Duodenal mucosa (tissue), 2 donors: ENCODE results near the gene MVK.

Experiments
- H3K27ac ChIP-seq: one replicate; pipeline ENCODE4 v1.7.0; 2013; ENCODE audit warnings: low read depth, low read length
- H3K27me3 ChIP-seq, 2 donors: one replicate each; pipeline ENCODE4 v1.7.0; 2013; ENCODE audit warnings: low read length in 2 of 2, control low read depth in 1 of 2; ENCODE audit not compliant: insufficient read depth in 2 of 2, control insufficient read depth in 1 of 2
- H3K36me3 ChIP-seq, 2 donors: one replicate each; pipeline ENCODE4 v1.7.0; 2013; ENCODE audit warnings: low read length in 2 of 2, control low read depth in 1 of 2; ENCODE audit not compliant: insufficient read depth in 2 of 2, control insufficient read depth in 1 of 2
- H3K4me1 ChIP-seq, 2 donors: one replicate each; pipeline ENCODE4 v1.7.0; 2013; ENCODE audit warnings: low read length in 2 of 2, control low read depth in 1 of 2; ENCODE audit not compliant: insufficient read depth in 2 of 2, control insufficient read depth in 1 of 2
- H3K4me3 ChIP-seq, 2 donors: one replicate each; pipeline ENCODE4 v1.7.0; 2013; ENCODE audit warnings: low read length in 2 of 2, low read depth in 1 of 2
- H3K9ac ChIP-seq, 2 donors: one replicate each; pipeline ENCODE4 v1.7.0; 2013; ENCODE audit warnings: low read length in 2 of 2, low read depth in 1 of 2
- H3K9me3 ChIP-seq, 2 donors: one replicate each; pipeline ENCODE4 v1.7.0; 2013; ENCODE audit warnings: low read length in 2 of 2, control low read depth in 1 of 2; ENCODE audit not compliant: control insufficient read depth in 1 of 2

Gene MVK

DNA sequence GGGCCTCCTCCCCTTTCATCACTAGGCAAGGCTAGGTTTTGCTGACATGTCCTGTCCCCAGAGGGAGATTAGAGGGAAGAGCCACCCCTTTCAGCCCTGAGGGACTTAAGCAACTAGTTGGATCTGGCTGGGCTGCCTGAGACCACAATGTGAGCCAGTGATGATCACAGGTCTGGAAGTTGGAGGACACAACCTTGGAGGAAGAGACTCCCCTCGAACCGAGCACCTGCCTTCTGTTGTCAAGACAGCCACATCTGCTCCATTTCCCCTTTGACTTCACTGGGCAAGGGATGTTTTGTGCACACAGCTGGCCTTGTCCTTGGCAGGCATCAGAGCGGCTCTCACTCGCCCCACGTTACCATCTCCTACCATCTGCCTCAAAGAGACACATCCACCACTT lies 31.4 kb downstream of the MVK start:
- Histone ChIP-seq H3K27me3 (peaks cover 0 to 6% of the 10 kb centered on the region in 2 donors), H3K36me3 (no peaks in the 10 kb centered on the region), H3K9me3 (no peaks in the 10 kb centered on the region), H3K9ac (no peak overlapping the region), H3K4me3 (no peak overlapping the region), H3K4me1 (no peaks in the 10 kb centered on the region), H3K27ac (no peak overlapping the region)

DNA sequence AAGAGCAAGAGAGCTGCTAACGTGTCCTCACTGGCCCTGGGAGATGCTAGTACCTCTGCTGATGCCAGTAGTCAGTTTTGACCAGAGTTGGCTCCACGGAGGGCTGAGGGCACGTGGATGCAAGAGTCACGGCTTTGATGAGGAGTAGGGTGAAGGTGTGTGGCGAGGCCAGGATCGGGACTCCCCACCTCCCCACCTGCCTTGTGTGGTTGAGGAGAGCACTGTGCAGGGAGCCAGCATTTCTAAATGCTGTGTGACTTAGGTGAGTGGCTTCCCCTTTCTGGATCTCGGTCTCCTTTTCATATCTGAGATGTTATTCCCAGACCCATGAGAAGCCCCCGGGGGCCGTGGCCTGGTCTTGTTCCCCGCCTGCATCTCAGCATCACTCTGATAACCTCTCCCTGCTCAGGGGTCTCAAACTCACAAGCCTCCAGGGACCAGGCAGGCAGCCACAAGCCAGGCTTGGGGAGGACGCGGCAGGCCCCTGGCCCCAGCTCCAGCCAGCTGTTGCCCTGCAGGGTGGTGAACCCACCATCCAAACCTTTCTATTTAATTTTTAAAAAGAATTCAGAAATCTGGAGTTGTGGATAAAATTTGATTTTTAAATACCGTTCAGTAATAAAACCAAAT lies 32.1 kb downstream of the MVK start:
- Histone ChIP-seq H3K4me1 (no peaks in the 10 kb centered on the region), H3K4me3 (no peak overlapping the region), H3K27me3 (peaks cover 0 to 6% of the 10 kb centered on the region in 2 donors), H3K36me3 (no peaks in the 10 kb centered on the region), H3K9ac (no peak overlapping the region), H3K9me3 (no peaks in the 10 kb centered on the region), H3K27ac (no peak overlapping the region)

DNA sequence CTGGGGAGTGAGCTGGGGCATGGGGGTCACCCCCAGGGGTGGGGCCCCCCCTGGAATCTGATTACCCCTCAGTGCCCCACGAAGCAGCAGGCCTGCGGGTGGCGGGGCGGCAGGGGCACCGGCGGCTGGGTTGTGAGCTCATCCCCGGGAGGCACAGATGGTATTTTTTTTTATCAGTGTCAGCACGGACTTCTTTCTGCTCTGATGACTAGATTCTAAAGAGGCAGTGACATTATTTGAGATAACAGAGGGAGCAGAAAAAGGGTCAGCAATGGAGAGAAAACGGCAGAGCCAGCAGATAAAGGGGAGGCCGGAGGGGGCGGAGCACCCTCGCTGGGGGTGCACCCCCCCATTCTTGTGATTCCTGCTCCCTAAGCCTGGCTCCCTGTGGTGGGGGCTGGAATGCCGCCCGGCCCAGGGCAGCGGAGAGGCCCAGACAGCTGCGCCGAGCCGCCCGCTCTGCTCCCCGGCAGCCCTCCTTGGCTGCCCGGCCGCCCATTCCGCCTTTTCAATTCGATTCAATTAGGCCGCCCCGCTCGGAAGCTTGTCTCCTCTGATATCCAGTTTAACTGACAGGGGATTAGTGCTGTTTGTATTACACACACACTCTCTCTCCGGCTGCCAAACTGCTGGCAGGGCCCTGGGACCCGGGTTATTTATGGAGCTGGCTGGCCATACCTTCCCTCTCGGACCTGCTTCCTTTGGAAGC lies 32.9 kb downstream of the MVK start:
- H3K4me3 ChIP-seq, result no peak overlapping the region
- no peak overlapping the region for H3K9ac ChIP-seq
- peaks cover 0 to 6% of the 10 kb centered on the region in 2 donors for H3K27me3 ChIP-seq
- H3K4me1 ChIP-seq, result no peaks in the 10 kb centered on the region
- H3K27ac ChIP-seq, result no peak overlapping the region
- H3K36me3 ChIP-seq, result no peaks in the 10 kb centered on the region
- no peaks in the 10 kb centered on the region for H3K9me3 ChIP-seq

DNA sequence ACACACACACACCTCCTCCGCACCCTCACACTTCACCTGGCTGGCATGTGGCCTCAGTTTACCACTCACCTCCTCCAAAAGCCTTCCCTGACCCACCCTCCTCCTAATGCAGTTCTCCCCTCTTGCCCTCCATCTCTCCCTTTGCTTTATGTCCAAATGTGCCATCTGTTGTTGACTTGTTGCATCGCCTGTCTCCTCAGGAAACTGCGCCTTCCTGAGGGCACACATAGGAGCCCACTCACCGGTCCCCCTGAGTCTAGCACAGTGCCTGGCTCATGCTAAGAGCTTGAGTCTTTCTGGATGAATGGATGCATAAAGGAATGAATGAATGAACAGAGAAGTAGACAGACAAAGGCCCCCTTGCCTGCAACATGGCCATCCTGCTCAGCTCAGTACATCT lies 34.0 kb downstream of the MVK start:
- no peaks in the 10 kb centered on the region for H3K9me3 ChIP-seq
- no peak overlapping the region for H3K4me3 ChIP-seq
- H3K27me3 ChIP-seq, result peaks cover 0 to 6% of the 10 kb centered on the region in 2 donors
- no peaks in the 10 kb centered on the region for H3K4me1 ChIP-seq
- no peak overlapping the region for H3K9ac ChIP-seq
- no peak overlapping the region for H3K27ac ChIP-seq
- H3K36me3 ChIP-seq, result no peaks in the 10 kb centered on the region

DNA sequence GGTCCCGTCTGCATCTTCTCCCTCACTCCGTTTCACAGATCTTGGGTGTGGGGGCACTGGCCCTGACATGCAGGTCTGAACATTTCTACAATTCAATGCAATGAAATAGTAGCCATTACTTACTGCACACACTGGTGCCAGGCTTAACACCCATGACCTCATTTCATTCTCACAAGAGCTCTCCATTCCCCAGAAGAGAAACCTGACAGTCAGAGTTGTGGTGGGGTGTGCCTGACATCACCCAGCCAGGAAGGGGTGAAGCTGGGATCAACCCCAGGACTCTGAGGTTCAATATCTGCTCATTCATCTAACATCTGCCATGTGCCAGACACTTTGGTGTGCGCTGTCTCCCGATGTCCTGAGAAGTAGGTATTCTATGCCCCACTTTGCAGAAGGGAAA lies 34.7 kb downstream of the MVK start:
- no peaks in the 10 kb centered on the region for H3K9me3 ChIP-seq
- H3K9ac ChIP-seq, result no peak overlapping the region
- H3K4me3 ChIP-seq, result no peak overlapping the region
- H3K27ac ChIP-seq, result no peak overlapping the region
- H3K4me1 ChIP-seq, result no peaks in the 10 kb centered on the region
- H3K36me3 ChIP-seq, result no peaks in the 10 kb centered on the region
- H3K27me3 ChIP-seq, result peaks cover 0 to 11% of the 10 kb centered on the region in 2 donors

DNA sequence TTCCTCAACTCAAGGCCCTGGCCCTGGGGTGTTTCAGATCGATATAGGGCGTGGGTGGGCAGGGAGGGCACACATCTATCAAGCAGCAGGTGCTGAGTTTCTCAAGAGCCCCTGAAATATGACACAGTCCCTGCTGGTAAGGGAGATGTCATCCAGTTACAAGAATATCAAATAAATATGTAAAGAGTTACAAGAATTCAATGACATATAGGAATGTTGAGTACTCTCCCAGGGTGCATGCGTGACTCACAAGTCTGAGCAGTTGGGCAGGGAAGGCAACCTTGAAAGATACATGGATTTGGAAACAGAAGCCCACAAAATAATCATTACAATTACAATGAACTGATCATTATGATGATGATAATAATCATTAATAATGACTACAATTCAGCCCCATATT lies 35.2 kb downstream of the MVK start:
- Histone ChIP-seq H3K4me1 (no peaks in the 10 kb centered on the region), H3K9ac (no peak overlapping the region), H3K9me3 (no peaks in the 10 kb centered on the region), H3K4me3 (no peak overlapping the region), H3K27me3 (peaks cover 0 to 11% of the 10 kb centered on the region in 2 donors), H3K27ac (no peak overlapping the region), H3K36me3 (no peaks in the 10 kb centered on the region)

DNA sequence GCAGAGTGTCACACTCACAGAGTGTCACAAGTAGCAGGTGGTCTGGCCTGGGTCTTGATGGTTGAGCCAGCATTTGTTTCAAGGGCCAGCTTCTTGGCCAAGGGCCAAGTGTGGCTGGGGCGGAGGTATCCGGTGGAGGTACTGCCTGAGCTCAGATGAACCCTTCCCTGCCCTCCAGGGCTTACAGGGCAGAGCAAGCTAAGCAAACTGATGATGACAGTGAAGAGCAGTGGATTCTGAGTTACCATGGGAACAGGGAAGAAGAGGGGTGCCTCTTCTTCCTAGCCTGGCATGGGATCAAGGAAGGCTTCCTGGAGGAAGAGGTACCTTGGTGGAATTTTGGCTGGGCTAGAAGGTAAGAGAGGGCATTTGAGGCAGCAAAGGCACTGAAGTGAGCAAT lies 35.7 kb downstream of the MVK start:
- H3K9me3 ChIP-seq, result no peaks in the 10 kb centered on the region
- H3K27me3 ChIP-seq, result peaks cover 0 to 11% of the 10 kb centered on the region in 2 donors
- H3K4me1 ChIP-seq, result no peaks in the 10 kb centered on the region
- H3K27ac ChIP-seq, result no peak overlapping the region
- no peak overlapping the region for H3K4me3 ChIP-seq
- H3K36me3 ChIP-seq, result no peaks in the 10 kb centered on the region
- no peak overlapping the region for H3K9ac ChIP-seq

DNA sequence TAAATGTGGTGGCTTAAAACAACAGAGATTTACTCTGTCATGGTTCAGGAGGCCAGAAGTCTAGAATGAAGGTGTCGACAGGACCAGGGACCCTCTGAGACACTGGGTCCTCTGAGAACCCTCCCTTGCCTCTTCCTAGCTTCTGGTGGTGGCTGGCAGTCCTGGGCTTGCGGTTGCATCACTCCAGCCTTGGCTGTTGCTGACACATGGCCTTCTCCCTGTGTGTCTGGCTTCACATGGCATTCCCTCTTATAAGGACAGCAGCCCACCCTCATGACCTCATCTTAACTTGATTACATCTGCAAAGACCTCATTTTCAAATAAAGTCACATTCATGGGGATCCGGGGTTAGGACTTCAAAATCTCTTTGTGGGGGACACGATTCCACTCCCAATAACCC lies 36.9 kb downstream of the MVK start:
- Histone ChIP-seq H3K27me3 (peaks cover 0 to 11% of the 10 kb centered on the region in 2 donors), H3K36me3 (no peaks in the 10 kb centered on the region), H3K4me3 (no peak overlapping the region)

DNA sequence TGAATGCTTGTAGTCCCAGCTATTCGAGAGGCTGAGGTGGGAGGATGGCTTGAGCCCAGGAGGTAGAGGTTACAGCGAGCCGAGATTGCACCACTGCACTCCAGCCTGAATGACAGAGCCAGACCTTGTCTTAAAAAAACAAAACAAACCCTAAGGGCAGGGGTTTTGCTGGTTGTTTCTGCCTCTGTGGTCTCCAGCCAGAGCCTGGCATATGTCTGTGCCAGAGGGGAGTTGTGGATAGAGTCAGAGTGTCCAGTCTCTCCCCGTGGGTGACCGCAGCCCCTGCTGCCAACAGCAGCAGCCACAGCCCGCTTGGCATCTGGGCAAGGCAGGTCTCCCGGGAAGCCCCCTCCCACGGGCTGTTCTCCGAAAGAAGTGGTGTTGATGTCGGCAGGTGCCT lies 37.6 kb downstream of the MVK start:
- Histone ChIP-seq H3K27ac (no peak overlapping the region), H3K9ac (no peak overlapping the region), H3K4me1 (no peaks in the 10 kb centered on the region), H3K4me3 (no peak overlapping the region), H3K27me3 (peaks cover 0 to 11% of the 10 kb centered on the region in 2 donors), H3K9me3 (no peaks in the 10 kb centered on the region), H3K36me3 (no peaks in the 10 kb centered on the region)

More for the DNA sequence above, 36.9 kb downstream of the MVK start:
- Histone ChIP-seq H3K4me1 (no peaks in the 10 kb centered on the region), H3K9ac (no peak overlapping the region), H3K27ac (no peak overlapping the region), H3K9me3 (no peaks in the 10 kb centered on the region)

DNA sequence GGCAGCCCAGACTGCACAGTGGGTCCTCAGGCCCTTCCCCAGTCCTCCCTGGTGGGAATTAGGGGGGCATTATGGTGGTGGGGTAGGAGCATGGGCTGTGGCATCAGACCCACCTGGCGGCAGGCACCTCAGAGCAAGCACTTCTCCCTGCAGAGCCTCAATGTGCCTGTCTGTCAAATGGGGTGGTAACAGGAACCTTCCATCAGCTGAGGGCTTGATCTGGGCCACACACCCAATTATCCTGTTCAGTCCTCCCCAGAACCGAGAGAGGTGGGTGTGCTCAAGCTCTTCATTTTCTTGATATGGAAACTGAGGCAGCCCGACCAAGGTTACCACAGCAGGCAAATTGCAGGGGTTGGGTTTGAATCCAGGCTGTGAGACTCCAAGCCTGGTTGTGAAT lies 38.4 kb downstream of the MVK start:
- H3K4me1 ChIP-seq, result no peaks in the 10 kb centered on the region
- H3K27me3 ChIP-seq, result peaks cover 0 to 9% of the 10 kb centered on the region in 2 donors

More for the DNA sequence above, 38.4 kb downstream of the MVK start:
- Histone ChIP-seq H3K9me3 (no peaks in the 10 kb centered on the region), H3K36me3 (no peaks in the 10 kb centered on the region), H3K9ac (no peak overlapping the region), H3K27ac (no peak overlapping the region), H3K4me3 (no peak overlapping the region)
